MM.1S (cell line): ENCODE data around the gene TSHZ2.

Source experiments
- DNase-seq: peaks from one replicate; pipeline ENCODE4 v3.0.0-alpha.2; 2015
- H2AFZ ChIP-seq: fragments of 300-600 bp; sonication (generic); 2 replicates; pipeline ENCODE4 v1.6.0; 2016; ENCODE audit warnings: antibody characterized with exemption, low read length
- H3F3A ChIP-seq: fragments of 300-600 bp; sonication (generic); 2 replicates; pipeline ENCODE4 v1.6.1; 2016; ENCODE audit warnings: mild to moderate bottlenecking, antibody characterized with exemption, low read length, moderate library complexity, mixed read lengths; ENCODE audit not compliant: insufficient read depth
- H3K27ac ChIP-seq: fragments of 300-600 bp; sonication (generic); 2 replicates; pipeline ENCODE4 v1.5.1; 2016; ENCODE audit warnings: mild to moderate bottlenecking, low read length
- H3K27me3 ChIP-seq: fragments of 300-600 bp; sonication (generic); replicated peaks from 2 replicates; pipeline ENCODE4 v1.6.0; 2016; ENCODE audit warnings: low read length; ENCODE audit not compliant: insufficient read depth
- H3K36me3 ChIP-seq: fragments of 300-600 bp; sonication (generic); replicated peaks from 2 replicates; pipeline ENCODE4 v1.6.1; 2016; ENCODE audit warnings: mild to moderate bottlenecking, low read length, mixed read lengths; ENCODE audit not compliant: insufficient read depth
- H3K4me1 ChIP-seq: fragments of 300-600 bp; sonication (generic); 2 replicates; pipeline ENCODE4 v1.6.1; 2016; ENCODE audit warnings: low read length, mixed read lengths
- H3K4me2 ChIP-seq: fragments of 300-600 bp; sonication (generic); 2 replicates; pipeline ENCODE4 v1.6.0; 2016; ENCODE audit warnings: low read depth, low read length
- H3K4me3 ChIP-seq: fragments of 300-600 bp; sonication (generic); 2 replicates; pipeline ENCODE4 v1.5.1; 2016; ENCODE audit warnings: low read length, mixed read lengths
- H3K79me2 ChIP-seq: fragments of 300-600 bp; sonication (generic); 2 replicates; pipeline ENCODE4 v1.6.1; 2016; ENCODE audit warnings: mixed run types, low read length, mixed read lengths
- H3K9ac ChIP-seq: fragments of 300-600 bp; sonication (generic); 2 replicates; pipeline ENCODE4 v1.6.1; 2016; ENCODE audit warnings: low read length, mixed read lengths
- H3K9me2 ChIP-seq: fragments of 300-600 bp; sonication (generic); replicated peaks from 2 replicates; pipeline ENCODE4 v1.6.1; 2016; ENCODE audit warnings: mild to moderate bottlenecking, low read length, mixed read lengths; ENCODE audit not compliant: insufficient read depth
- H3K9me3 ChIP-seq: fragments of 300-600 bp; sonication (generic); replicated peaks from 2 replicates; pipeline ENCODE4 v1.6.1; 2016; ENCODE audit warnings: mild to moderate bottlenecking, low read length, mixed read lengths; ENCODE audit not compliant: insufficient read depth
- H4K20me1 ChIP-seq: fragments of 300-600 bp; sonication (generic); 2 replicates; pipeline ENCODE4 v1.6.1; 2016; ENCODE audit warnings: mild to moderate bottlenecking, low read length, moderate library complexity, mixed read lengths; ENCODE audit not compliant: insufficient read depth
- EZH2 ChIP-seq: fragments of 300-600 bp; sonication (generic); optimal IDR thresholded peaks from 2 replicates; pipeline ENCODE3; 2017; ENCODE audit warnings: low read depth, mild to moderate bottlenecking, antibody characterized with exemption, low read length, mixed read lengths
- EZH2phosphoT487 ChIP-seq: fragments of 300-600 bp; sonication (generic); IDR thresholded peaks from 2 replicates; pipeline ENCODE4 v1.6.1; 2018; ENCODE audit warnings: antibody characterized with exemption, low read length
- TF ChIP-seq, protein P1 (sequence below): fragments of 300-600 bp; sonication (generic); IDR thresholded peaks from 2 replicates; pipeline ENCODE4 v1.5.1; 2016; ENCODE audit warnings: antibody characterized with exemption, low read length, mixed read lengths

The TSHZ2 gene

DNA sequence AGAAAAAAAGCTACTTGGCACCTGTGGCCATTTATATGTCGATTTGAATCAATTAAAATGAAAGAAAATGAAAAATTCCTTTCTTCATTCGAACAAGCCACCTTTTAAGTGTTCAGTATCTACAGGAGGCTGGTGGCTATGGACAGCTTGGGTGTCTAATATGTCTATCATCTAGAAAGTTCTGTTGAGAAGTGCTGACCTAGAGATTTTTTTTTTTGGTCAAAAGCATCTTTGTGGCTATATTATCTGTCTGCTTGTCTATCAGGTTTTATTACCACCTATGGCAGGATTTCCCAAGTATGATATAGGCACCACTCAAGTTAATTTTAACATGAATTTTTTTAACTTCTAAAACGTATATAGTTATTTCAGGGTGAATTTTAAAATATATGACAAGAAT, 250.8 kb downstream of the TSHZ2 start:
- Histone ChIP-seq H3K4me1 (peaks cover 18% of the 10 kb centered on the region), H3K36me3 (no peaks in the 10 kb centered on the region), H3K27me3 (no peaks in the 10 kb centered on the region), H3K4me2 (no peak overlapping the region), H3K4me3 (no peak overlapping the region), H3K27ac (no peak overlapping the region), H3K9ac (no peak overlapping the region), H3K9me2 (no peaks in the 10 kb centered on the region), H3K79me2 (no peaks in the 10 kb centered on the region), H3K9me3 (no peaks in the 10 kb centered on the region), H2AFZ (no peak overlapping the region), H3F3A (peaks cover 17% of the 10 kb centered on the region), H4K20me1 (no peaks in the 10 kb centered on the region)
- DNase-seq, result no peak
- TF ChIP-seq EZH2, result no peak
- TF ChIP-seq, protein P1, sequence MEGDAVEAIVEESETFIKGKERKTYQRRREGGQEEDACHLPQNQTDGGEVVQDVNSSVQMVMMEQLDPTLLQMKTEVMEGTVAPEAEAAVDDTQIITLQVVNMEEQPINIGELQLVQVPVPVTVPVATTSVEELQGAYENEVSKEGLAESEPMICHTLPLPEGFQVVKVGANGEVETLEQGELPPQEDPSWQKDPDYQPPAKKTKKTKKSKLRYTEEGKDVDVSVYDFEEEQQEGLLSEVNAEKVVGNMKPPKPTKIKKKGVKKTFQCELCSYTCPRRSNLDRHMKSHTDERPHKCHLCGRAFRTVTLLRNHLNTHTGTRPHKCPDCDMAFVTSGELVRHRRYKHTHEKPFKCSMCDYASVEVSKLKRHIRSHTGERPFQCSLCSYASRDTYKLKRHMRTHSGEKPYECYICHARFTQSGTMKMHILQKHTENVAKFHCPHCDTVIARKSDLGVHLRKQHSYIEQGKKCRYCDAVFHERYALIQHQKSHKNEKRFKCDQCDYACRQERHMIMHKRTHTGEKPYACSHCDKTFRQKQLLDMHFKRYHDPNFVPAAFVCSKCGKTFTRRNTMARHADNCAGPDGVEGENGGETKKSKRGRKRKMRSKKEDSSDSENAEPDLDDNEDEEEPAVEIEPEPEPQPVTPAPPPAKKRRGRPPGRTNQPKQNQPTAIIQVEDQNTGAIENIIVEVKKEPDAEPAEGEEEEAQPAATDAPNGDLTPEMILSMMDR, result no peak
- no peak for TF ChIP-seq EZH2phosphoT487

GRCh38 chr20:53223626-53224172, 251.5 kb downstream of the TSHZ2 start:
- Histone ChIP-seq H3K4me2 (no peak overlapping the region), H3K9ac (no peak overlapping the region), H3K4me3 (no peak overlapping the region), H3K9me3 (no peaks in the 10 kb centered on the region), H3K27ac (no peak overlapping the region), H3K9me2 (no peaks in the 10 kb centered on the region), H3K79me2 (no peaks in the 10 kb centered on the region), H2AFZ (no peak overlapping the region), H3F3A (peaks cover 20% of the 10 kb centered on the region), H3K27me3 (no peaks in the 10 kb centered on the region), H4K20me1 (no peaks in the 10 kb centered on the region), H3K36me3 (no peaks in the 10 kb centered on the region), H3K4me1 (peaks cover 21% of the 10 kb centered on the region)
- no peak for DNase-seq
- TF ChIP-seq EZH2 (no peak), EZH2phosphoT487 (no peak)
- TF ChIP-seq, protein P1, result no peak

DNA sequence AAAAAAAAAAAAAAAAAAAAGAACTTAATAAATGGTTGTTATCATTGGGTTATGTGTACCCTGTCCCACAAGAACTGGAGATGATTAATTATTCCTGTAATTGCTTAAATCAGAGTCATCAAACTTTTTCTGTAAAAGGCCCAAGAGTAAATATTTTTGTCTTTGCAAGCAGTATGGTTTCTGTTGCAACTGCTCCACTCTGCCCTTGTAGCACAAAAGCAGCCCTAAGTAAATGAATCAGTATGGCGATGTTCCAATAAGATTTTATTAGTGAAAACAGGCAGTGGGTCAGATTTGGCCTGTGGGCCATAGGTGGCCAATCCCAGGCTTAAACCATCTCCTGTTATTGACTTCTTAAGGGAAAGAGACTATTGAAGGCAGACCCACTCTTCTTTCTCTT, 252.7 kb downstream of the TSHZ2 start:
- Histone ChIP-seq H3K4me2 (no peak overlapping the region), H3K4me1 (peaks cover 21% of the 10 kb centered on the region), H2AFZ (no peak overlapping the region), H3K4me3 (no peak overlapping the region), H3K27ac (no peak overlapping the region), H3K36me3 (no peaks in the 10 kb centered on the region), H3F3A (peaks cover 20% of the 10 kb centered on the region), H4K20me1 (no peaks in the 10 kb centered on the region), H3K79me2 (no peaks in the 10 kb centered on the region), H3K9me2 (no peaks in the 10 kb centered on the region), H3K9me3 (no peaks in the 10 kb centered on the region), H3K27me3 (no peaks in the 10 kb centered on the region), H3K9ac (no peak overlapping the region)
- TF ChIP-seq EZH2 (no peak), EZH2phosphoT487 (no peak)
- TF ChIP-seq, protein P1, result no peak
- no peak for DNase-seq
